Hematopoietic multipotent progenitor cell treated with erythropoietin and hydrocortisone succinate and interleukin-3 and kit ligand, for 15 days (in vitro differentiated cells): ENCODE data around the gene VAMP1.
"Not testable (repeated sequence)": the region's sequence is repeated elsewhere in the genome, so short reads cannot be mapped to it uniquely, and the experiment has no call there.

ENCODE experiments used
- DNase-seq: peaks from one replicate; pipeline ENCODE4 v3.0.0-alpha.2; 2015; ENCODE audit warnings: low spot score

VAMP1 gene

DNA sequence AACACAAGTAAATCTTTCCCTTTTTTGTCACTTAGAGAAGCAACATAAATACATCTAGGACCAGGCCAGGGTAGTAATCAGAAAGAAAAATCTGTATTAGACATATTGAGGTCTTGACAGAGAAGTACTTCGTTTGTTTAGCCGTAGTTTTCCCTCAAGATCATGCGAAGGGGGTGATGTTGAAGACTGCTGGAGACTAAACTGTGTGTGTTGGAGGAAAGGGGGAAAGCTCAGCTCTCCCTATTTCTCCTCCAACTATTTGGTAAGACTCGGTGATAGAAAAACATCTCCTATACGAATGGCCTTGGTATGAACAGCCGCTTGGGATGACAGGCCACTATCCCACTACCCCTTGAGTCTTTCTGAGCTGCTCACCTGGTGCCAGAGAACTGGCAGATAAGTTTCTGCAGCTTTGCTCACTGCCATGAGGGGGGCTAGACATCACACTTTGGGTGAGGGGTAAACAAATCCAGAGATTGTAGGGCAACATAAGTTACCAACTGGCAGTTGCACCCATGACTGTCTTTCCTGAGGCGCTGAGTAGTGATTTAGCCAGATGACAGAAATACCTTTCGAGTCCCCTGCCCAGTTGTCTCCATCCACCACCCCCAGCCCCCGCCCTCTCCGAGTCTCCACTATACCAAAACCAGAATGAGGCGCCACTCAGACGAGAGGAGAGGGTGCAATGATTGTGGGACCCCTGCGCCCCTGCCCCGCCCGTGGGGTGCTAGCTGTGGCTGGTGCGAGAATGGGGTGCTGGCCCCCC lies 685 bp downstream of the VAMP1 start:
- no peak for DNase-seq

DNA sequence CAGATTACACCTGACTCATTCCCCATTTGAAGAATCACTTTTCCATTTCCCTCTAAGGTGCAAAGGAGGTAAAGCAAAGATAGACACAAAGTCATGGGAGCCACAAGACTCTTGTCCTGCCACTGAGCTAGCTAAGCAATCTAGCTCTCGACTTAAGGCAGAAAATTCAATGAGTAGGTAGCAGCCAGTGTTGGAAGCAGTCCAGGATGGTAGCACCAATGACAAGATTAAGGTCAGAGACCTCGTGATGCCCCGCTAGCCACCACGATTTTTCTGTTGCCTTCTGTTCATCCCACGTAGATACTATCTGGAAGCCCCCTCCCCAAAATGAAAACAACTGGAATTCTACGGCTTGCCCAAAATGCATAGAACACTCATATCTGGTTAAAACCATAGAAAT lies 1.4 kb downstream of the VAMP1 start:
- DNase-seq: no peak

DNA sequence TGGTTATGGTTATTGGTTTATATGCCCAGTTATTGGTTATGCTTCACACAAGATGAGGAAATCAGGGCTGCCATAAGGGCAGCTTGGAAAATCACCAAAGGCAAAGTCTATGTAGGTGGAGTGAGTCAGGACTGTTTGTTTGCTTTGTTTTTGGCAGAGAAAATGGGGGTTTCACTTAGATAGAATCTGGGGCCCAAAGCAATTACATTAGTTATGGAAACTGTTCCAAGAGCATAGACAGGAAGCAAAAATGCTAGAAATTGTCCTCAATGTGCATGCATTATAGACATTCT lies 2.2 kb downstream of the VAMP1 start:
- no peak for DNase-seq

DNA sequence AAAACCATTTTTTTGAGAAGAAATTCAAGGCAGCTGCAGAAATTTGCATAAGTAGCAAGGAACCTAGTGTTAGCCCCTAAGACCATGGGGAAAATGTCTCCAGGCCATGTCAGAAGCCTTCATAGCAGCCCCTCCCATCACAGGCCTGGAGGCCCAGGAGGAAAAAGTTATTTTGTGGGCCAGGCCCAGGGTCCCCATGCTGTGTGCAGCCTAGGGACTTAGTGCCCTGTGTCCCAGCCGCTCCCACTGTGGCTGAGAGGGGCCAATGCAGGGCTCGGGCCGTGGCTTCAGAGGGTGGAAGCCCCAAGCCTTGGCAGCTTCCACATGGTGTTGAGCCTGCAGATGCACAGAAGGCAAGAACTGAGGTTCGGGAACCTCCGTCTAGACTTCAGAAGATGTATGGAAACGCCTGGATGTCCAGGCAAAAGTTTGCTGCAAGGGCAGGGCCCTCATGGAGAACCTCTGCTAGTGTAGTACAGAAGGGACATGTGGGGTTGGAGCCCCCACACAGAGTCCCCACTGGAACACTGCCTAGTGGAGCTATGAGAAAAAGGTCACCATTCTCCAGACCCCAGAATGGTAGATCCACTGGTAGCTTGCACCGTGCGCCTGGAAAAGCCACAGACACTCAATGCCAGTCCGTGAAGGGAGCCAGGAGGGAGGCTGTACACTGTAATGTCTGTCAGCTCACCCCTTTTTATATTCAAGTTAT lies 2.8 kb downstream of the VAMP1 start:
- DNase-seq: not testable (repeated sequence)

DNA sequence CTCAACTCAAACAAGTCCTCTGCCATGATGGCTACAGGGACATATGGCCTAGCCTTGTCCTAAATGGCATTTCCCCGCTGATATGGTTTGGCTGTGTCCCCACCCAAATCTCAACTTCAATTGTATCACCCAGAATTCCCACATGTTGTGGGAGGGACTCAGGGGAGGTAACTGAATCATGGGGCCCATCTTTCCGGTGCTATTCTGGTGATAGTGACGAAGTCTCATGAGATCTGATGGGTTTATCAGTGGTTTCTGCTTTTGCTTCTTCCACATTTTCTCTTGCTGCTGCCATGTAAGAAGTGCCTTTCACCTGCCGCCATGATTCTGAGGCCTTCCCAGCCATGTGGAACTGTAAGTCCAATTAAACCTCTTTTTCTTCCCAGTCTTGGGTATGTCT lies 3.7 kb downstream of the VAMP1 start:
- DNase-seq: not testable (repeated sequence)

DNA sequence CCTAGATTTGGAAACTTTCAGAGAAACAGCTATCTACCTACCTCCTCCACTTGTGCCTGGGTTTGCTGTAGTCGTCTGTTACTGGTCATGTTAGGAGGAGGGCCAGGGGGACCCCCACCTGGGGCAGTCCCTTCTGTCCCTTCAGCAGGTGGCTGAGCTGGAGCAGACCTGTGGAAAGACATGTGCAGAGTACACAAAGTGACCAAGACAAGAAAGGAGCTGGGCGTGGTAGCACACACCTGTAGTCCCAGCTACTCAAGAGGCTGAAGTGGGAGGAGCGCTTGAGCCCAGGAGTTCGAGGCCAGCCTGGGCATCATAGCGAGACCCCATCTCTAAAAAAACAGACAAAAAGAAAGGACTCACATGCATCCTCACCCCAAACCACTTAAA lies 4.3 kb downstream of the VAMP1 start:
- no peak for DNase-seq

DNA sequence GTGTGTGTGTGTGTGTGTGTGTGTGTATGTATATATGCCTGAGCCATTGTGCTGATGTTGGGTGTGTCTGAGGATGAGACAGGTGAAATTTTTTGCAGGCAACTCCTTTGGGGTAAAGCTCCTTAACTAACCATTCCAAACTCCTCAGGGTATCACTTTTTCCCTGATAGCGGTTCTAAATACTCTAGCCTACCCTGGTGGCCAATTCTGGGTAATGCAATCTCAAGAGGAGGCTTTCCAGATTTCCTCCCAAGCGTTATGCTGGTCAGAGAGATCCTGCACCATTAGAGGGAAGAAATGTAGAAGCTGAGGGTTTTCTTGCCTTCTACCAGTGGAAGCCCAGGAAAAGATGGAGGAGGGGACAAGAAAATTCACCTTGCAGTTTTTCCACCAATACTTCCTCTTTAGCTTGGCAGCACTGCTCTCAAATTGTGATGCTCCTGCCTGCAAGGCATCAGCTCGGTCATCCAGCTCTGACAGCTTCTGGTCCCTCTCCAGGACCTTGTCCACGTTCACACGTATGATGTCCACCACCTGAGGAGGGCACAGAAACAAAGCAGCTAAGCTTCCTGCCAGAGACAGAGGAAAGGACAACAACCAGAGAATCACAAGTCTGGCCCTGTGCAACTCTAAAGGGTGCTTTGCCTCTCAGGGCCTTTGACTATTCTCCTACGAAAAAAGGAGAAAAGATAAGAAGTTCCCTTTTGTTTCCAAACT lies 4.9 kb downstream of the VAMP1 start:
- DNase-seq: peak; percentile 82

DNA sequence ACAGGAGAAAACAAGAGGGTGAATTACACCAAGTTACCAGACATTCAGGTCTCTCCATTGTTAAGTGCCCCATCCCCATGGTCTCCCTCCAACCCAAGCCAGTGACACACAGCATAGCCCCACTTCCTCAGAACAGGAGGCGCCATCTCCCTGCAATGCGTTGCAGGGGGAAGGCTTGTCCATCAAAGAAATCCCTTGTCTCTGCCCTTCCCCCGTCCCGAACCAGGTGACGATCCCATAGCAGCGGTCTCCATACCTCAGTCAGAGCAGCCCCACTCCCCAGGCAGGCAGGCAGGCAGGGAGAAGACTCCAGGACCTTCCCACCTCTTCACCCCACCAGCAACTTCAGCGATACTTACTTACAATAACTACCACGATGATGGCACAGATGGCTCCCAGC lies 5.9 kb downstream of the VAMP1 start:
- DNase-seq: no peak

DNA sequence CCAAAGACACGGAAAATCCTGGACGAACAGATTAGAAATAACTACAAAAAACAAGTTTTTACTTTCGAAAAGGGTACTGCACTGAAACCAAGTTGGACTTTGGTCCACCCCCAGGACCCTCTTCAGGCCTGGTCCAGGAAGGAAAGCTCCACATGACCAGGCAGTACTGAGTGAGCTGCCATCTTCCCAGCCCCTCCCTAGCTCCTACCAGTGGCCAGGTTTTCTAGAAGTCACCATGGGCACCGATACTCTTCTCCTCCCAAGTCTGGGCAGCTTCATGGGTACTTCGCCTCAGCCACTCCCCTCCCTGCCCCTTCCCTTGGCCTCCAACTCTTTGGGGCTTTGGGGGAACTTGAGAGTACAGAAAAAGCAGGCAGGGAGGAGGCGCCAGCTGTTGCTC lies 6.6 kb downstream of the VAMP1 start:
- no peak for DNase-seq

DNA sequence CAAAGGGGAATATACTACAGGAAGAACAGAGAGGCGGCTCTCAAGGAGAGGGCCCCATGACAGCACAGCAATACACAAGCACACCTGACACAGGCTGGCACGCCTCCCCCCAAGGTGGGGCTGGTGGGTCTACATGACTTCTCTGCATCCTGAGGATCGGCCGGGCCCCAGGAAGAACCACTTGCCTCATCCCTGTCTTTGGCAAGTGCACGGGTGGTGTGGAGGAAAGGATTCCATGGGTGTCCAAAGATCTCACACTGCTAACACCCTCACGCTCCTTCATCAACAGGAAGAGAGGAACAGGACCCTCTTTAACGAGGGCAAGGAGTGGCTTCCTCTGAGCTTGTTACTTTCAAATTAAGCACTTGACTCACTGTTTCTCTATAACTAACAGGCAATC lies 7.3 kb downstream of the VAMP1 start:
- DNase-seq: no peak

DNA sequence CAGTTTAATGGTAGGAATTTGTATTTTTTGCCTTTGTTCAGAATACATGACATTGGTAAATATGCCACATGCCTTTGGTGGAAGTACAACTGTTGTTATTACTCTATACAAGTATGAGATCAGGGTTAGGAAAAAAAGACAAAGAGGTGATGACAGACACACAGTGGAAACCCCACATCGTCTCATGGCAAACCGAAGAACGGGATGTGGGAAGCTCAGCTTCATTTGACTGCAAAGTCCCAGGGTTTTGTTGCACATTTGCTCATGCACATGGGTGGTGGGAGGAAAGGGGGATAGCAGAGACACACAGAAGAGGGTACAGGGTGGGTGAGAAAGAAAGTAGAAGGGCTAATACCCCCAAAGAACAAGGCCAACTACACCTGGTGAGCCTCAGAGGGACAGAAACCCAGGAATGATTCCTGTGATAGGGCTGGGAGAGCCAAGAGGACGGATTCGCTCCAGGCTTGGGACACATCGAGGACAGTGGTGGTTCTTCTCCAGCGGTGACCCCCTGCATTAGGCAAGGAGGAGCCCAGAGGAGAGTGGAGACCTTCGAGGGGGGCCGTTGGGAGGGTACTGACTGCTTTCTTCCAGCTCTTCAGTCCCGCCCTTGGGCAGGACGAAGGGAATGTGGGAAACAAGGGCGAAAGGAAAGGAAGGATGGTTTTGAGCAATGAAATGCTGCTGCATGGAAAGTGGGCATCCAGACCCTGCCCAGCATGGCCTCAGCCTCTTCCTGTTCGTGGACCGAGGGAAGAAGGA lies 8.1 kb downstream of the VAMP1 start:
- DNase-seq: no peak

DNA sequence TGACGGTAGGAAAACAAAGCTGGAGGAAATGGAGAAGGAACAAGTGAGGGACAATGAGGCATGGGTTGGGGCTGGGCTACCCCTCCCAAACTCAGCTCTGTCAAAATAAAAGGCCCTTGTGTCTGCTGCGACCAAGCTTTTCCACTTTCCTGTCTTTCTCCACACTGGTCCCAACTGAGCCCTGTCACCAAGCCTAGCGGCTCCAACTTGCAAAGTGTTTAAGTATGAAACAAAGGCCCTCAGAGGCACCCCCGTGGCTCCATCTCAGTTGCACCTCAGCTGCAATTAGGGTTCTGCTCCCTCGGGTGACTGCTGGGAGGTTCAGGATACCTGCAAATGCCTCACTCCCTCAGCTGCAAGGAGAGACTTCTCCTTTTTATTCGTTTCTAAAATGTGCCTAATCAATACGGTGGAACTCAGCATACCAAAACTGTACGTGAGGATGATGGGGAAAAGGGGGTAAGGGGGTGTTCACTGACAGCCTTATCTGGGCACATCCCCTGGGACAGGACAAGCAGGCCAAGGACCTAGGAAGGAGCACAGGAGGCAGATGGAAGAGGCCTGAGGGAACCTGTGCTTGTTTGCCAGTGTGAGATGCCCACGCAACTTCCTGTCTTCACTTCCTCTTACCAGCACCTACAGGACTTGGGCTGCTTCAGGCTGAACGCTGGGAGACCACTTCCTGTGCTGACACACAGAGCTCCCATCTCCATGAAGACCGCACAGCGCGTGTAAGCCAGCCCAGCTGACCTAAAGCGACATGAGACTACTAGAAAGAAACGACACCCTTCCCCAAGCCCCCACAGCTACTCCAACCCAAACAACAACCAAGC lies 8.9 kb downstream of the VAMP1 start:
- no peak for DNase-seq

DNA sequence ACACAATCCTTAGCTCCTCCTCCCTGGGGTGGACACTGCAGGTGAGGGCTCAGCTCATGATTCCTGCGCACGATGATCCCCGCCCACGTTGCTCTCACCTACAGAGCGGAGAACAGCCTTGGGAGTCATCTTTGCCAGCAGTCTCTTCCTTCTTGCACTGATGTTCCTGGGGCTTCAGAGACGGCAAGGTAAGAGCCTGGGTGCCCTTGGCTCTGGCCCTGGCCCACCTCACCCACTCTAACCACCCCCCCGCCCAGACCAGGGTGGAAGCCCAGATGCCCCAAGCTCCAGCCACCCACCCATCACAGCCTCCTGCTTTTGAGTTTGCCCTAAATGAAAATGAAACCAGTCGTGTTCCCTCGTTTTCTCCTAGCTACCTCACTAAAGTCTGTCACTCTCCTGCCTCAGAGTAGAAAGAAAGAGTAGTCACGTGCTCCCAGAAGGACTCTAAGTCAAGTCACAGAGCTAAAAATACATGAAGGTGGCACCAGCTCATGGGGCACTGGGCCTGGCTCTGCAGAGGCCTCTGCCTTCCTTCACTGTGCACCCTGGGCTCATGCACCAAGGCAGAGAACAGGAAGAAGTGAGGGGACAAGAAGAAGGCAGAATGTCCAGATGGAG lies 9.6 kb downstream of the VAMP1 start:
- DNase-seq: no peak

DNA sequence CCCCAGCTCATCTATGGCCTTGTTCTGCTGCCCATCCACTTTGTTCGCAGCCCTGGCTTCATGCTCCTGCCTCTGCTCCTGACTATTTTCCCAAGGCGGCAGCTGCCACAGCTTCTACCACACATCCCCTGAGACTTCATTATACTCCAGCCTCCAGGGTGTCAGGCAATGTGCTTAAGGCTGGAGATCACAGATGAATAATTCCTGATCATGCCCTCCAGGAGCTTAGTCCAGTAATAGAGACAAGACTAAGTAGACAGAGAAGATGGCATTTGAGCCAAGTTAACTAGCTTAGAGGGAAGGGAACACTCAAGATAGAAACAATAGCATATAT lies 11.5 kb downstream of the VAMP1 start:
- no peak for DNase-seq

DNA sequence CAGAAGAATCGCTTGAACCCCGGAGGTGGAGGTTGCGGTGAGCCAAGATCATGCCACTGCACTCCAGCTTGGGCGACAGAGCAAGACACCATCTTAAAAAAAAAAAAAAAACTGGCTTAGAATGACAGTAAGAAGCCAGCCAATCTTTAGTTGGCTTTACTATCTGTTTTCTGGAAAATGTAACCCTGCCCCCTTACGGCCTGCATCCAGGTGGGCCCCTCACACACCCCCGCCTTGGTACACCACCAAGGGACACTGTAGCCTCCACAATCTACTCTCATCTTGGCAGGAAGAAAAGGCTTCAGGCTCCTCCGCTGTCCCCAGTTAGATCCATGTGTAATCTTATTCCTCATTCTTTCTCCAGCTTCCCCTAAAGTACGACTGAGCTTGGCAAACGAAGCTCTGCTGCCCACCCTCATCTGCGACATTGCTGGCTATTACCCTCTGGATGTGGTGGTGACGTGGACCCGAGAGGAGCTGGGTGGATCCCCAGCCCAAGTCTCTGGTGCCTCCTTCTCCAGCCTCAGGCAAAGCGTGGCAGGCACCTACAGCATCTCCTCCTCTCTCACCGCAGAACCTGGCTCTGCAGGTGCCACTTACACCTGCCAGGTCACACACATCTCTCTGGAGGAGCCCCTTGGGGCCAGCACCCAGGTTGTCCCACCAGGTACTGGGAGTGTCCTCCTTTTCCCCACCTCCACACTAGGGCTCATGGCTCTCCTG lies 12.0 kb downstream of the VAMP1 start:
- DNase-seq: no peak

DNA sequence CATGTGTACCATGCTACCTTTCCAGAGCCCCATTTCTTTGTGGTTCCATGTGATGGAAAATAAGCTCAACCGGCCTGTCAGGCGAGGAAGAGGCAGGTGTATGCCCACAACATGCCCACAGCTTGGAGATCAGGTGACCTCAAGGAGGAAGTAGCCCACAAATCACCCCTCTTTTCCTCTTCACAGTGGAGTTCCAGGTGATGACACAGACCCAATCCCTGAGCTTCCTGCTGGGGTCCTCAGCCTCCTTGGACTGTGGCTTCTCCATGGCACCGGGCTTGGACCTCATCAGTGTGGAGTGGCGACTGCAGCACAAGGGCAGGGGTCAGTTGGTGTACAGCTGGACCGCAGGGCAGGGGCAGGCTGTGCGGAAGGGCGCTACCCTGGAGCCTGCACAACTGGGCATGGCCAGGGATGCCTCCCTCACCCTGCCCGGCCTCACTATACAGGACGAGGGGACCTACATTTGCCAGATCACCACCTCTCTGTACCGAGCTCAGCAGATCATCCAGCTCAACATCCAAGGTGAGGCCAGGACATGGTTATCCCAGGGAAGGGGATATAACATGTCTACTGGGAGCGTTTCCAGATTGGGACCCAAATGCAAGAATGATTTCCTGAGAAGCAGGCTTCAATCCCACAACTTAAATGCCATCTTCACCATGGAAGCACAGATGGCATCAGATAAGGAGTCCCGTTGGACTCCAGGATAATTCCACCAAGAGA lies 13.1 kb downstream of the VAMP1 start:
- DNase-seq: no peak

DNA sequence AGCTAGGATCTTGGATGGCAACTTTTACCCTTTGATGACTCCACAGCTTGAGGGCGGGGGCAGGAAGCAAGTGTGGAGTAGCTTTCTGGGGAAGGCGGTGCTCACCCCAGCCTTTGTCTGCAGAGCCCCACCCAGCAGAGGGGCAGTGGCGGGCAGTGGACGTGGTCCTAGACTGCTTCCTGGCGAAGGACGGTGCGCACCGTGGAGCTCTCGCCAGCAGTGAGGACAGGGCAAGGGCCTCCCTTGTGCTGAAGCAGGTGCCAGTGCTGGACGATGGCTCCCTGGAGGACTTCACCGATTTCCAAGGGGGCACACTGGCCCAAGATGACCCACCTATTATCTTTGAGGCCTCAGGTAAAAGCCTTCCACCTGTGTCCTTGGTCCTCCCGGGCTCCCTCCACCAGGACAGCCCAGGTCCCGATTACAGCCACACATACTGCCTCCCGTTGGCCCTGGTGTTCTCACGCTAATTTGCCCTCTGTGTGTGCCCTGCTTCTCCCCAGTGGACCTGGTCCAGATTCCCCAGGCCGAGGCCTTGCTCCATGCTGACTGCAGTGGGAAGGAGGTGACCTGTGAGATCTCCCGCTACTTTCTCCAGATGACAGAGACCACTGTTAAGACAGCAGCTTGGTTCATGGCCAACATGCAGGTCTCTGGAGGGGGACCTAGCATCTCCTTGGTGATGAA lies 17.4 kb downstream of the VAMP1 start:
- no peak for DNase-seq

DNA sequence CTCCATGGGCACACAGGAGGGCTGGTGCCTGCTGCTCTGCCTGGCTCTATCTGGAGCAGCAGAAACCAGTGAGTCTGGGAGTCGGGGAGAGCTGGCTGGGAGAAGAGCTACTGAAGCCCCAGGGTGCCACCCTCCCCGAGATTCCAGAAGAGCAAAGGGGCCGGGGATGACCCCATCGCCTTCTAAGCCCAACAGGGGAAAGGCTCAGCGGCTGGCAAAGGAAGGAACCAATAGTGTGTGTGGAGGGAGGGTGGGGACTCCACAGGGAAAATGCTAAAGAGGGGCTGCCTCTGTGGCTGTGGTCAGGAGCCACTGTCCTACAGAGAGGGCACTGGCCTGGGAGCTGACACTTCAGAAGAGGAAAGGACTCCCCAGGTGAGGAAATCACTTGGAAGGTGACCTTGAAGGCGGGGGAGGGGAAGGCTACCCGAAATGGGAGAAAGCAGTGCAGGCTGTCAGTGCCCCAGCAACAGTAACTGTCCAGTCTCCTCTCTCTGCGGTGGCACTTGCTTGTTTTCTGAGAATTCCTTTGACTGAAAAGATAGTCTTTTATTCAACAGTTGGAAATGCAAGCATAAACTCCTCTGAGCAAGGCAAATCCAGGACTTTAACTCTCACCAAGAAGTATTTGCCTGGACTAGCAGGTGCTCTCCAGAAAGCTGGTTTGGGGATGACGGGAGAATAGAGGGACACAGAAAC lies 18.1 kb downstream of the VAMP1 start:
- DNase-seq: peak; percentile 42
